ENCODE data around the gene ATG4D.
"Not testable (repeated sequence)": the region's sequence is repeated elsewhere in the genome, so short reads cannot be mapped to it uniquely, and the experiment has no call there.

ATG4D gene

DNA sequence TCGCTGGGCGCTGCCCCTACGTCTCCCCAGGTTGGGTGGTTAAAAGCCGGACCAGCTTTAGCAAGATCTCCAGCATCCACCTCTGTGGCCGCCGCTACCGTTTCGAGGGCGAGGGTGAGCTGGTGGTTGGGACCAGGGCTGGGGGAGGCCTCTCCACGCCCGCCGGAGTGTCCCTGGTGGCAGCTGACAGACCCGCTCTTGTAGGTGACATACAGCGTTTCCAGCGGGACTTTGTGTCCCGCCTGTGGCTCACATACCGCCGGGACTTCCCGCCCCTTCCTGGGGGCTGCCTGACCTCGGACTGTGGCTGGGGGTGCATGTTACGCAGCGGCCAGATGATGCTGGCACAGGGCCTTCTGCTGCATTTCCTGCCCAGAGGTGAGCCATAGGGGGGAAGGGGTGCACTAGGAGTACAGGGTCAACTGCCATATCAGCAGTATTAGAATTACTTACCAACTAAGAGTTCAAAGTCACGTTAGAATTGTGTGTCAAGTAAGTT, 1.1 kb downstream of the ATG4D start:
- TF ChIP-seq, protein P1, sequence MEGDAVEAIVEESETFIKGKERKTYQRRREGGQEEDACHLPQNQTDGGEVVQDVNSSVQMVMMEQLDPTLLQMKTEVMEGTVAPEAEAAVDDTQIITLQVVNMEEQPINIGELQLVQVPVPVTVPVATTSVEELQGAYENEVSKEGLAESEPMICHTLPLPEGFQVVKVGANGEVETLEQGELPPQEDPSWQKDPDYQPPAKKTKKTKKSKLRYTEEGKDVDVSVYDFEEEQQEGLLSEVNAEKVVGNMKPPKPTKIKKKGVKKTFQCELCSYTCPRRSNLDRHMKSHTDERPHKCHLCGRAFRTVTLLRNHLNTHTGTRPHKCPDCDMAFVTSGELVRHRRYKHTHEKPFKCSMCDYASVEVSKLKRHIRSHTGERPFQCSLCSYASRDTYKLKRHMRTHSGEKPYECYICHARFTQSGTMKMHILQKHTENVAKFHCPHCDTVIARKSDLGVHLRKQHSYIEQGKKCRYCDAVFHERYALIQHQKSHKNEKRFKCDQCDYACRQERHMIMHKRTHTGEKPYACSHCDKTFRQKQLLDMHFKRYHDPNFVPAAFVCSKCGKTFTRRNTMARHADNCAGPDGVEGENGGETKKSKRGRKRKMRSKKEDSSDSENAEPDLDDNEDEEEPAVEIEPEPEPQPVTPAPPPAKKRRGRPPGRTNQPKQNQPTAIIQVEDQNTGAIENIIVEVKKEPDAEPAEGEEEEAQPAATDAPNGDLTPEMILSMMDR (IDR thresholded peaks at IDR 0.05) = no peak
- H3K27ac ChIP-seq = peak overlapping the region; percentile 89 to 90

GRCh38 chr19:10546817-10547216, 3.1 kb downstream of the ATG4D start:
- no peak for DNase-seq
- intact Hi-C loops (cut with DNase I; ENCODE audit: low total_unique reads) = no loop called here
- Histone ChIP-seq H3K4me1 (peaks cover 0 to 25% (median 18%) of the 10 kb centered on the region in 4 donors), H3K27me3 (no peaks in the 10 kb centered on the region), H3K27ac (no peak overlapping the region), H3K9me3 (no peaks in the 10 kb centered on the region), H3K36me3 (peaks cover 27 to 61% (median 40%) of the 10 kb centered on the region in 3 donors), H3K4me3 (no peak overlapping the region)
- TF ChIP-seq, protein P1 (IDR thresholded peaks at IDR 0.05) = no peak

More for the DNA sequence above, 1.1 kb downstream of the ATG4D start:
- no peaks in the 10 kb centered on the region for H3K27me3 ChIP-seq
- H3K9me3 ChIP-seq = no peaks in the 10 kb centered on the region
- no peak for DNase-seq
- peaks cover 0 to 25% (median 18%) of the 10 kb centered on the region in 4 donors for H3K4me1 ChIP-seq
- intact Hi-C loops (cut with DNase I; ENCODE audit: low total_unique reads) = no loop called here
- H3K4me3 ChIP-seq = peak overlapping the region; percentile 85 to 92
- H3K36me3 ChIP-seq = peaks cover 12 to 41% (median 20%) of the 10 kb centered on the region in 3 donors

DNA sequence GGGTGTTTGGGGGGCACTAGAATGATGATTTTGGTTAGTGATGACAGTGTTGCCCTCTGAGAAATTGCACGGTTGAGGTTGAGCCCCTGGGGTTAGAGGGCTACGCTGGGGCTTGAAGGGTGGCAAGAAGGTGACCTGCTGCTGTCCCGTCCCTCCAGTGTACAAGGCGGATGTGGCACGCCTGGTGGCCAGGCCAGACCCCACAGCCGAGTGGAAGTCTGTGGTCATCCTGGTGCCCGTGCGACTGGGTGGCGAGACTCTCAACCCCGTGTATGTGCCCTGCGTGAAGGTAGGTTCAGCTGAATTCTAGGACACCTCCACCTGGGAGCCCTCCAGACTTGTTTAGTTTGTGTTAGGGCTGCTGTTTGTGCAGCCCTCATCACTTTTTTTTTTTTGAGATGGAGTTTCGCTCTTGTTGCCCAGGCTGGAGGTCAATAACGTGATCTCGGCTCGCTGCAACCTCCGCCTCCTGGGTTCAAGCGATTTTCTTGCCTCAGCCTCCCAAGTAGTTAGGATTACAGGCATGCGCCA, 5.1 kb downstream of the ATG4D start:
- TF ChIP-seq, protein P1 (IDR thresholded peaks at IDR 0.05) = no peak
- no peak for DNase-seq
- Histone ChIP-seq H3K9me3 (no peaks in the 10 kb centered on the region), H3K4me1 (peaks cover 0 to 19% (median 13%) of the 10 kb centered on the region in 4 donors), H3K36me3 (peaks cover 45 to 81% (median 60%) of the 10 kb centered on the region in 3 donors), H3K27me3 (no peaks in the 10 kb centered on the region), H3K4me3 (no peak overlapping the region), H3K27ac (no peak overlapping the region)
- intact Hi-C loops (cut with DNase I; ENCODE audit: low total_unique reads) = no loop called here

DNA sequence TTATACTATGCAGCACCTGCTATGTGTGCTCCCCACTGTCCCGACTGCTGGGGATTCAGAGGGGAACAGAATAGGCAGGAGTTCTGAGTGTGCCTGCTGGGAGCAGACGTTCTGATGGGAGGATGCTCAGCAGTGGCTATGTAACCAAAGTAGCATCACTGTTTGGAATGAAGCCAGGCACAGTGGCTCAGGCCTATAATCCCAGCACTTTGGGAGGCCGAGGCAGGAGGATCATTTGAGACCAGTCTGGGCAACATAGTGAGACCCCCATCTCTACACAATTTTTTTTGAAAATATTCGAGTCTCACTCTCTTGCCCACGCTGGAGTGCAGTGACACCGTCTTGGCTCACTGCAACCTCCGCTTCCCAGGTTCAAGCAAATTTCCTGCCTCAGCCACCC, 6.0 kb downstream of the ATG4D start:
- H3K36me3 ChIP-seq = peaks cover 53 to 90% (median 69%) of the 10 kb centered on the region in 3 donors
- H3K4me3 ChIP-seq = no peak overlapping the region
- no peaks in the 10 kb centered on the region for H3K27me3 ChIP-seq
- no peaks in the 10 kb centered on the region for H3K9me3 ChIP-seq
- intact Hi-C loops (cut with DNase I; ENCODE audit: low total_unique reads) = no loop called here
- peaks cover 0 to 14% (median 8%) of the 10 kb centered on the region in 4 donors for H3K4me1 ChIP-seq
- H3K27ac ChIP-seq = no peak overlapping the region
- TF ChIP-seq, protein P1 (IDR thresholded peaks at IDR 0.05) = no peak
- DNase-seq = no peak

DNA sequence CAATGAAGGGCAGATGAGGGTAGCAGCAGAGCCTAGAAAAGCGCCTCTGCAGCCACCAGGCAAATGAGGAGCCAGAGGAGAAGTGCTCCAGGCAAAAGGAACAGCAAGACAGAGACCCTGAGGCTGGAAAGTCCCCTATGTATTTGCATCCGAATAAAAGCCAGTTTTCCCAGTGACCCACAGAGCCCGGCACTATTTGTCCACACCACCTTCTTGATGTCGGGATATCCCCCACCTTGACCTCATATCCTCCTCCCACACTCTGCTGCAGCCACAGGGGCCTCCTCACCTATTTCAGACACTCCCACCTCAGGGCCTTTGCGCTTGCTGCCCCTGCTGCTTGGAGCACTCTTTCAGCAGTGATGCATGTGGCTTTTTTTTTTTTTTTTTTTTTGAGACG, 6.6 kb downstream of the ATG4D start:
- TF ChIP-seq, protein P1 (IDR thresholded peaks at IDR 0.05) = no peak
- H3K9me3 ChIP-seq = no peaks in the 10 kb centered on the region
- DNase-seq = no peak
- intact Hi-C loops (cut with DNase I; ENCODE audit: low total_unique reads) = no loop called here
- peaks cover 53 to 96% (median 75%) of the 10 kb centered on the region in 3 donors for H3K36me3 ChIP-seq
- H3K4me1 ChIP-seq = peaks cover 0 to 9% (median 2%) of the 10 kb centered on the region in 4 donors
- no peaks in the 10 kb centered on the region for H3K27me3 ChIP-seq
- H3K27ac ChIP-seq = no peak overlapping the region
- H3K4me3 ChIP-seq = no peak overlapping the region

GRCh38 chr19:10551006-10551405, 7.3 kb downstream of the ATG4D start:
- H3K27ac ChIP-seq; H3K27me3 ChIP-seq; H3K4me3 ChIP-seq; H3K9me3 ChIP-seq; H3K4me1 ChIP-seq; intact Hi-C loops (cut with DNase I; ENCODE audit: low total_unique reads); DNase-seq: not testable (repeated sequence)
- peaks cover 53 to 100% (median 82%) of the 10 kb centered on the region in 3 donors for H3K36me3 ChIP-seq
